GM12878 (cell line): ENCODE results near the gene MITF.

ENCODE experiments used
- HDAC2 ChIP-seq: fragments of 200-600 bp; sonication (generic); IDR thresholded peaks from 2 replicates; pipeline ENCODE4 v1.6.1; 2017
- POLR2A ChIP-seq: IDR thresholded peaks from 2 replicates; pipeline ENCODE4 v1.6.1; 2011; ENCODE audit warnings: low read depth, mild to moderate bottlenecking, low read length
- TF ChIP-seq, protein P1 (sequence below): fragments of 450-650 bp; IDR thresholded peaks from 2 replicates; pipeline ENCODE4 v1.6.1; 2016; ENCODE audit warnings: mild to moderate bottlenecking, moderate library complexity, borderline replicate concordance
- TF ChIP-seq, protein P2 (sequence below), 3 experiments: IDR thresholded peaks in 2 of 3; conservative IDR thresholded peaks in 1 of 3; 2 replicates each; pipeline ENCODE4 v1.5.1; 2011; ENCODE audit warnings: low read depth in 3 of 3, low read length in 3 of 3, mild to moderate bottlenecking in 3 of 3, control low read depth in 2 of 3, moderate library complexity in 2 of 3, inconsistent platforms in 1 of 3, mixed read lengths in 1 of 3; ENCODE audit not compliant: control insufficient read depth in 2 of 3, insufficient read depth in 1 of 3; ENCODE audit errors: extremely low read depth in 1 of 3

DNA sequence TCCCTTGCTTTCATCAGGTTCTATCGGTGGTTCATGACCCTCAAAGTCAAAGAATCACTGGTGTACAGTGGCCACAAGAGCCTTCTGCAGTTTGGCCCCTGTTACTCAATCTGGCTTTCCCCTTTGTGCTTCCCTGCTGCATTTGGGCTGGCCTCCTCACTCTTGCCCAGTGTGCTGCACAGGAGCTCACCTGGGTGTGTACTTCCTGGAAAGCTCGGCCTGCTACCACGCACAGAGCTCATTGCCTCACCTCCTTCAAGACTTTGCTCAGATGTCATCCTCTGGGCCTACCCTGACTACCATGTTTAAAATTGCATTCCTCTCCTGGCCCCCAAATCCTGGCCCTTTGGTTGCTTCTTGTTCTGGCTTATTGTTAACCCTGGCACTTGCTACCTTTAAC lies 90.9 kb downstream of the MITF start:
- TF ChIP-seq, protein P1, sequence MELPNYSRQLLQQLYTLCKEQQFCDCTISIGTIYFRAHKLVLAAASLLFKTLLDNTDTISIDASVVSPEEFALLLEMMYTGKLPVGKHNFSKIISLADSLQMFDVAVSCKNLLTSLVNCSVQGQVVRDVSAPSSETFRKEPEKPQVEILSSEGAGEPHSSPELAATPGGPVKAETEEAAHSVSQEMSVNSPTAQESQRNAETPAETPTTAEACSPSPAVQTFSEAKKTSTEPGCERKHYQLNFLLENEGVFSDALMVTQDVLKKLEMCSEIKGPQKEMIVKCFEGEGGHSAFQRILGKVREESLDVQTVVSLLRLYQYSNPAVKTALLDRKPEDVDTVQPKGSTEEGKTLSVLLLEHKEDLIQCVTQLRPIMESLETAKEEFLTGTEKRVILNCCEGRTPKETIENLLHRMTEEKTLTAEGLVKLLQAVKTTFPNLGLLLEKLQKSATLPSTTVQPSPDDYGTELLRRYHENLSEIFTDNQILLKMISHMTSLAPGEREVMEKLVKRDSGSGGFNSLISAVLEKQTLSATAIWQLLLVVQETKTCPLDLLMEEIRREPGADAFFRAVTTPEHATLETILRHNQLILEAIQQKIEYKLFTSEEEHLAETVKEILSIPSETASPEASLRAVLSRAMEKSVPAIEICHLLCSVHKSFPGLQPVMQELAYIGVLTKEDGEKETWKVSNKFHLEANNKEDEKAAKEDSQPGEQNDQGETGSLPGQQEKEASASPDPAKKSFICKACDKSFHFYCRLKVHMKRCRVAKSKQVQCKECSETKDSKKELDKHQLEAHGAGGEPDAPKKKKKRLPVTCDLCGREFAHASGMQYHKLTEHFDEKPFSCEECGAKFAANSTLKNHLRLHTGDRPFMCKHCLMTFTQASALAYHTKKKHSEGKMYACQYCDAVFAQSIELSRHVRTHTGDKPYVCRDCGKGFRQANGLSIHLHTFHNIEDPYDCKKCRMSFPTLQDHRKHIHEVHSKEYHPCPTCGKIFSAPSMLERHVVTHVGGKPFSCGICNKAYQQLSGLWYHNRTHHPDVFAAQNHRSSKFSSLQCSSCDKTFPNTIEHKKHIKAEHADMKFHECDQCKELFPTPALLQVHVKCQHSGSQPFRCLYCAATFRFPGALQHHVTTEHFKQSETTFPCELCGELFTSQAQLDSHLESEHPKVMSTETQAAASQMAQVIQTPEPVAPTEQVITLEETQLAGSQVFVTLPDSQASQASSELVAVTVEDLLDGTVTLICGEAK = no peak
- TF ChIP-seq HDAC2 = no peak
- TF ChIP-seq POLR2A = no peak
- TF ChIP-seq, protein P2, sequence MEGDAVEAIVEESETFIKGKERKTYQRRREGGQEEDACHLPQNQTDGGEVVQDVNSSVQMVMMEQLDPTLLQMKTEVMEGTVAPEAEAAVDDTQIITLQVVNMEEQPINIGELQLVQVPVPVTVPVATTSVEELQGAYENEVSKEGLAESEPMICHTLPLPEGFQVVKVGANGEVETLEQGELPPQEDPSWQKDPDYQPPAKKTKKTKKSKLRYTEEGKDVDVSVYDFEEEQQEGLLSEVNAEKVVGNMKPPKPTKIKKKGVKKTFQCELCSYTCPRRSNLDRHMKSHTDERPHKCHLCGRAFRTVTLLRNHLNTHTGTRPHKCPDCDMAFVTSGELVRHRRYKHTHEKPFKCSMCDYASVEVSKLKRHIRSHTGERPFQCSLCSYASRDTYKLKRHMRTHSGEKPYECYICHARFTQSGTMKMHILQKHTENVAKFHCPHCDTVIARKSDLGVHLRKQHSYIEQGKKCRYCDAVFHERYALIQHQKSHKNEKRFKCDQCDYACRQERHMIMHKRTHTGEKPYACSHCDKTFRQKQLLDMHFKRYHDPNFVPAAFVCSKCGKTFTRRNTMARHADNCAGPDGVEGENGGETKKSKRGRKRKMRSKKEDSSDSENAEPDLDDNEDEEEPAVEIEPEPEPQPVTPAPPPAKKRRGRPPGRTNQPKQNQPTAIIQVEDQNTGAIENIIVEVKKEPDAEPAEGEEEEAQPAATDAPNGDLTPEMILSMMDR (IDR thresholded peaks at IDR 0.05 in 2 of 3, conservative IDR thresholded peaks at IDR 0.05 in 1 of 3; ENCODE audit: control insufficient read depth in 2 of 3, extremely low read depth in 1 of 3, insufficient read depth in 1 of 3, low read depth in 3 of 3, low read length in 3 of 3) = no peak
